ENCODE data around the gene IL3RA. TPM values are rescaled to one million over a fixed set of nuclear protein-coding genes. Genes with fewer than 3 reads are reported as not detected.

Gene IL3RA
- total RNA-seq (2021) = 0.26 to 0.48 TPM in 2 of 3 replicates, not detected in the other
- Bru-seq, nascent RNA = percentile 7 among the genes with signal in this experiment
- long read RNA-seq, experiment 1, partial matches to known transcripts = 0 of 1 reads
- long read RNA-seq, experiment 1, other reads (novel, unspliced or antisense) = 1 of 1 reads
- long read RNA-seq, experiment 2, partial matches to known transcripts = 0 of 1 reads
- long read RNA-seq, experiment 2, other reads (novel, unspliced or antisense) = 1 of 1 reads
- long read RNA-seq, experiment 3, partial matches to known transcripts = 0 of 1 reads
- long read RNA-seq, experiment 3, other reads (novel, unspliced or antisense) = 1 of 1 reads

DNA sequence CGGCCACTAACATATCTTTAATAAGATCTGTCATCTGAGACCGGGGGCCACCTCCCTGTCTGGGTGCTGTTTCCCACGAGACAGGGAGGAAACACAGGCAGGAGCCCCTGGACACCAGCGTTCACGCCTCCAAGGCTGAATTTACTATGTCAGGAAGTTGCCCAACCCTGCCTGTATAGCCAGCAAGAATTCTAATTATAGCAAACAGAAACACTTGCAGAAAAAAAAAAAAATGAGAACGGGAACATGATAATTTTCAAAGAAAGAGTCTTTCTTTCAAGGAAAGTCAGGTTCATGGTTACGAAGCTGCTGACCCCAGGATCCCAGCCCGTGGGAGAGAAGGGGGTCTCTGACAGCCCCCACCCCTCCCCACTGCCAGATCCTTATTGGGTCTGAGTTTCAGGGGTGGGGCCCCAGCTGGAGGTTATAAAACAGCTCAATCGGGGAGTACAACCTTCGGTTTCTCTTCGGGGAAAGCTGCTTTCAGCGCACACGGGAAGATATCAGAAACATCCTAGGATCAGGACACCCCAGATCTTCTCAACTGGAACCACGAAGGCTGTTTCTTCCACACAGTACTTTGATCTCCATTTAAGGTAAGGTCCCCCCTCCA is at the start of gene IL3RA:
IL3RA (plus strand) TSS at position 455 of the 613 bp plus-strand sequence. CDS start 4,981 bp downstream, outside the sequence.
- Mint-ChIP-seq H3K4me1 (no peaks in the 10 kb centered on the region), H3K4me3 (no peak within 1 kb of the TSS), H3K27ac (no peak within 1 kb of the TSS), H3K36me3 (peaks cover 15% of the 10 kb centered on the region), H3K9me3 (peaks cover 14% of the 10 kb centered on the region), H3K27me3 (ENCODE audit: low read depth) (peaks cover 5% of the 10 kb centered on the region)
- TF ChIP-seq, protein P1, sequence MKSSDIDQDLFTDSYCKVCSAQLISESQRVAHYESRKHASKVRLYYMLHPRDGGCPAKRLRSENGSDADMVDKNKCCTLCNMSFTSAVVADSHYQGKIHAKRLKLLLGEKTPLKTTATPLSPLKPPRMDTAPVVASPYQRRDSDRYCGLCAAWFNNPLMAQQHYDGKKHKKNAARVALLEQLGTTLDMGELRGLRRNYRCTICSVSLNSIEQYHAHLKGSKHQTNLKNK (CRISPR knock-in tag; IDR thresholded peaks at IDR 0.05) = no peak
- TF ChIP-seq SMAD4 (CRISPR knock-in tag; IDR thresholded peaks at IDR 0.05) (no peak), SP1 (CRISPR knock-in tag; conservative IDR thresholded peaks at IDR 0.05) (no peak), FOXP1 (CRISPR knock-in tag; IDR thresholded peaks at IDR 0.05; ENCODE audit: borderline replicate concordance) (no peak), ZNF396 (CRISPR knock-in tag; IDR thresholded peaks at IDR 0.05; ENCODE audit: borderline replicate concordance) (no peak), PRRX2 (CRISPR knock-in tag; IDR thresholded peaks at IDR 0.05) (no peak), ELF4 (CRISPR knock-in tag; IDR thresholded peaks at IDR 0.05; ENCODE audit: low read depth) (no peak), NR3C1 (CRISPR knock-in tag; conservative IDR thresholded peaks at IDR 0.05; ENCODE audit: low read depth) (no peak), RORB (CRISPR knock-in tag; IDR thresholded peaks at IDR 0.05) (no peak)
- TF ChIP-seq, protein P2, sequence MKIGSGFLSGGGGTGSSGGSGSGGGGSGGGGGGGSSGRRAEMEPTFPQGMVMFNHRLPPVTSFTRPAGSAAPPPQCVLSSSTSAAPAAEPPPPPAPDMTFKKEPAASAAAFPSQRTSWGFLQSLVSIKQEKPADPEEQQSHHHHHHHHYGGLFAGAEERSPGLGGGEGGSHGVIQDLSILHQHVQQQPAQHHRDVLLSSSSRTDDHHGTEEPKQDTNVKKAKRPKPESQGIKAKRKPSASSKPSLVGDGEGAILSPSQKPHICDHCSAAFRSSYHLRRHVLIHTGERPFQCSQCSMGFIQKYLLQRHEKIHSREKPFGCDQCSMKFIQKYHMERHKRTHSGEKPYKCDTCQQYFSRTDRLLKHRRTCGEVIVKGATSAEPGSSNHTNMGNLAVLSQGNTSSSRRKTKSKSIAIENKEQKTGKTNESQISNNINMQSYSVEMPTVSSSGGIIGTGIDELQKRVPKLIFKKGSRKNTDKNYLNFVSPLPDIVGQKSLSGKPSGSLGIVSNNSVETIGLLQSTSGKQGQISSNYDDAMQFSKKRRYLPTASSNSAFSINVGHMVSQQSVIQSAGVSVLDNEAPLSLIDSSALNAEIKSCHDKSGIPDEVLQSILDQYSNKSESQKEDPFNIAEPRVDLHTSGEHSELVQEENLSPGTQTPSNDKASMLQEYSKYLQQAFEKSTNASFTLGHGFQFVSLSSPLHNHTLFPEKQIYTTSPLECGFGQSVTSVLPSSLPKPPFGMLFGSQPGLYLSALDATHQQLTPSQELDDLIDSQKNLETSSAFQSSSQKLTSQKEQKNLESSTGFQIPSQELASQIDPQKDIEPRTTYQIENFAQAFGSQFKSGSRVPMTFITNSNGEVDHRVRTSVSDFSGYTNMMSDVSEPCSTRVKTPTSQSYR (CRISPR knock-in tag; IDR thresholded peaks at IDR 0.05) = no peak
- TF ChIP-seq, protein P3, sequence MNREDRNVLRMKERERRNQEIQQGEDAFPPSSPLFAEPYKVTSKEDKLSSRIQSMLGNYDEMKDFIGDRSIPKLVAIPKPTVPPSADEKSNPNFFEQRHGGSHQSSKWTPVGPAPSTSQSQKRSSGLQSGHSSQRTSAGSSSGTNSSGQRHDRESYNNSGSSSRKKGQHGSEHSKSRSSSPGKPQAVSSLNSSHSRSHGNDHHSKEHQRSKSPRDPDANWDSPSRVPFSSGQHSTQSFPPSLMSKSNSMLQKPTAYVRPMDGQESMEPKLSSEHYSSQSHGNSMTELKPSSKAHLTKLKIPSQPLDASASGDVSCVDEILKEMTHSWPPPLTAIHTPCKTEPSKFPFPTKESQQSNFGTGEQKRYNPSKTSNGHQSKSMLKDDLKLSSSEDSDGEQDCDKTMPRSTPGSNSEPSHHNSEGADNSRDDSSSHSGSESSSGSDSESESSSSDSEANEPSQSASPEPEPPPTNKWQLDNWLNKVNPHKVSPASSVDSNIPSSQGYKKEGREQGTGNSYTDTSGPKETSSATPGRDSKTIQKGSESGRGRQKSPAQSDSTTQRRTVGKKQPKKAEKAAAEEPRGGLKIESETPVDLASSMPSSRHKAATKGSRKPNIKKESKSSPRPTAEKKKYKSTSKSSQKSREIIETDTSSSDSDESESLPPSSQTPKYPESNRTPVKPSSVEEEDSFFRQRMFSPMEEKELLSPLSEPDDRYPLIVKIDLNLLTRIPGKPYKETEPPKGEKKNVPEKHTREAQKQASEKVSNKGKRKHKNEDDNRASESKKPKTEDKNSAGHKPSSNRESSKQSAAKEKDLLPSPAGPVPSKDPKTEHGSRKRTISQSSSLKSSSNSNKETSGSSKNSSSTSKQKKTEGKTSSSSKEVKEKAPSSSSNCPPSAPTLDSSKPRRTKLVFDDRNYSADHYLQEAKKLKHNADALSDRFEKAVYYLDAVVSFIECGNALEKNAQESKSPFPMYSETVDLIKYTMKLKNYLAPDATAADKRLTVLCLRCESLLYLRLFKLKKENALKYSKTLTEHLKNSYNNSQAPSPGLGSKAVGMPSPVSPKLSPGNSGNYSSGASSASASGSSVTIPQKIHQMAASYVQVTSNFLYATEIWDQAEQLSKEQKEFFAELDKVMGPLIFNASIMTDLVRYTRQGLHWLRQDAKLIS (CRISPR knock-in tag; IDR thresholded peaks at IDR 0.05; ENCODE audit: borderline replicate concordance) = no peak
- TF ChIP-seq, protein P4, sequence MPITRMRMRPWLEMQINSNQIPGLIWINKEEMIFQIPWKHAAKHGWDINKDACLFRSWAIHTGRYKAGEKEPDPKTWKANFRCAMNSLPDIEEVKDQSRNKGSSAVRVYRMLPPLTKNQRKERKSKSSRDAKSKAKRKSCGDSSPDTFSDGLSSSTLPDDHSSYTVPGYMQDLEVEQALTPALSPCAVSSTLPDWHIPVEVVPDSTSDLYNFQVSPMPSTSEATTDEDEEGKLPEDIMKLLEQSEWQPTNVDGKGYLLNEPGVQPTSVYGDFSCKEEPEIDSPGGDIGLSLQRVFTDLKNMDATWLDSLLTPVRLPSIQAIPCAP (CRISPR knock-in tag; IDR thresholded peaks at IDR 0.05) = no peak
- ATAC-seq = no peak
- POLR2A ChIA-PET = no interaction called here
- CTCF ChIA-PET = no interaction called here
- no peak for DNase-seq (ENCODE audit: low spot score)

DNA sequence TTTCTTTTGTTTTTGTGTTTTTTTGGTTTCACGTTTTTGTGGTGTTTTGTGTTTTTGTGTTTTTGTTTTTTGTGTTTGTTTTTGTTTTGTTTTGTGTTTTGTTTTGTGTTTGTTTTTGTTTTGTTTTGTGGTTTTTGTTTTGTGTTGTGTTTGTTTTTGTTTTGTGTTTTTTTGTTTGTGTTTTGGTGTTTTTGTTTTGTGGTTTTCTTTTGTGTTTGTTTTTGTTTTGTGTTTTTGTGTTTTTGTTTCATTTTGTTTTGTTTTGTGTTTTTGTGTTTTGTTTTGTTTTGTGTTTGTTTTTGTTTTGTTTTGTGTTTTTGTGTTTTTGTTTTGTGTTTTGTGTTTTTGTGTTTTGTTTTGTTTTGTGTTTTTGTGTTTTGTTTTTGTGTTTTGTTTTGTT is 47.0 kb upstream of the IL3RA start:
- peaks cover 11% of the 10 kb centered on the region for H3K9me3 Mint-ChIP-seq
- H3K27ac Mint-ChIP-seq = peak overlapping the region; percentile 19; the same call in 1 of the 2 replicates
- no peaks in the 10 kb centered on the region; the same call in 1 of the 2 replicates for H3K27me3 Mint-ChIP-seq (ENCODE audit: low read depth)
- no peak overlapping the region for H3K4me3 Mint-ChIP-seq
- H3K36me3 Mint-ChIP-seq = peaks cover 8% of the 10 kb centered on the region
- POLR2A ChIA-PET = no interaction called here
- H3K4me1 Mint-ChIP-seq = no peaks in the 10 kb centered on the region
- ATAC-seq (no peak), DNase-seq (ENCODE audit: low spot score) (no peak)
- CTCF ChIA-PET = no interaction called here
- TF ChIP-seq RORB (CRISPR knock-in tag; IDR thresholded peaks at IDR 0.05) (no peak), ZNF671 (CRISPR knock-in tag; IDR thresholded peaks at IDR 0.05) (no peak), GABPB1 (CRISPR knock-in tag; IDR thresholded peaks at IDR 0.05) (no peak), CREB1 (CRISPR knock-in tag; IDR thresholded peaks at IDR 0.05) (no peak)
- TF ChIP-seq, protein P5, sequence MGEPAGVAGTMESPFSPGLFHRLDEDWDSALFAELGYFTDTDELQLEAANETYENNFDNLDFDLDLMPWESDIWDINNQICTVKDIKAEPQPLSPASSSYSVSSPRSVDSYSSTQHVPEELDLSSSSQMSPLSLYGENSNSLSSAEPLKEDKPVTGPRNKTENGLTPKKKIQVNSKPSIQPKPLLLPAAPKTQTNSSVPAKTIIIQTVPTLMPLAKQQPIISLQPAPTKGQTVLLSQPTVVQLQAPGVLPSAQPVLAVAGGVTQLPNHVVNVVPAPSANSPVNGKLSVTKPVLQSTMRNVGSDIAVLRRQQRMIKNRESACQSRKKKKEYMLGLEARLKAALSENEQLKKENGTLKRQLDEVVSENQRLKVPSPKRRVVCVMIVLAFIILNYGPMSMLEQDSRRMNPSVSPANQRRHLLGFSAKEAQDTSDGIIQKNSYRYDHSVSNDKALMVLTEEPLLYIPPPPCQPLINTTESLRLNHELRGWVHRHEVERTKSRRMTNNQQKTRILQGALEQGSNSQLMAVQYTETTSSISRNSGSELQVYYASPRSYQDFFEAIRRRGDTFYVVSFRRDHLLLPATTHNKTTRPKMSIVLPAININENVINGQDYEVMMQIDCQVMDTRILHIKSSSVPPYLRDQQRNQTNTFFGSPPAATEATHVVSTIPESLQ (CRISPR knock-in tag; IDR thresholded peaks at IDR 0.05) = no peak
- TF ChIP-seq, protein P6, sequence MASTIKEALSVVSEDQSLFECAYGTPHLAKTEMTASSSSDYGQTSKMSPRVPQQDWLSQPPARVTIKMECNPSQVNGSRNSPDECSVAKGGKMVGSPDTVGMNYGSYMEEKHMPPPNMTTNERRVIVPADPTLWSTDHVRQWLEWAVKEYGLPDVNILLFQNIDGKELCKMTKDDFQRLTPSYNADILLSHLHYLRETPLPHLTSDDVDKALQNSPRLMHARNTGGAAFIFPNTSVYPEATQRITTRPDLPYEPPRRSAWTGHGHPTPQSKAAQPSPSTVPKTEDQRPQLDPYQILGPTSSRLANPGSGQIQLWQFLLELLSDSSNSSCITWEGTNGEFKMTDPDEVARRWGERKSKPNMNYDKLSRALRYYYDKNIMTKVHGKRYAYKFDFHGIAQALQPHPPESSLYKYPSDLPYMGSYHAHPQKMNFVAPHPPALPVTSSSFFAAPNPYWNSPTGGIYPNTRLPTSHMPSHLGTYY (CRISPR knock-in tag; IDR thresholded peaks at IDR 0.05) = no peak
- TF ChIP-seq, protein P7, sequence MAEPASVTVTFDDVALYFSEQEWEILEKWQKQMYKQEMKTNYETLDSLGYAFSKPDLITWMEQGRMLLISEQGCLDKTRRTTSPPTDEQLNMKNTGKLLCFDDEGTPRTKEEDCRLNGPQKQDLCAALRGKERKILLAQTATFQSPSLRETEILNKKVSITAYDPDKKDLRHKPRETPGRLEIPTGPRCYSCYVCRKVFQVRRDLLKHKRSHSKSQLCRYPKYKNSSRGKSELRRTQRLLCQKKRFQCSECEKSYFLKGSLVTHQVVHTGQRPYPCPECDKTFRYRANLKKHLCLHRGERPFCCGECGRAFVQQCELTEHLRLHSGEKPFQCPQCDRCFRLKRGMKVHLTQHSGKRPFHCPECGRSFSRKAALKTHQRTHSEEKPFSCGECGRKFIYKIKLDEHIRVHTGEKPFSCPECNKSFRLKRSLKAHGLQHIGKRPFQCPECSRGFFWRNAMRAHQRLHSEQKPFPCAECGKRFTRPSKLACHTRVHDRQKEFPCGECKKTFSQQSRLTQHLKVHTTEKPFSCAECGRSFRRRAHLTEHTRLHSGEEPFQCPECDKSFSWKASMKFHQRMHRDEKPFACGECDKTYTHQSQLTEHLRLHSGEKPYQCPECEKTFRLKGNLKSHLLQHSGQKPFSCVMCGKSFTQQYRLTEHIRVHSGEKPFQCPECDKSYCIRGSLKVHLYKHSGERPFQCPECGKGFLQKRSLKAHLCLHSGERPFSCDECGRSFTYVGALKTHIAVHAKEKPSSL (CRISPR knock-in tag; conservative IDR thresholded peaks at IDR 0.05) = no peak
